Measurements from ENCODE around the gene DENND1A.
"Not testable (repeated sequence)": the region's sequence is repeated elsewhere in the genome, so short reads cannot be mapped to it uniquely, and the experiment has no call there.

The DENND1A gene

GRCh38 chr9:123947326-123947725 is 17.4 kb upstream of the DENND1A start:
- DNase-seq = no peak

GRCh38 chr9:123946101-123946821 is 16.3 kb upstream of the DENND1A start:
- no peak for DNase-seq

- DNase-seq = no peak
Measured at GRCh38 chr9:123945532-123945931, 15.6 kb upstream of the DENND1A start.

GRCh38 chr9:123944464-123944863 is 14.5 kb upstream of the DENND1A start:
- not testable (repeated sequence) for DNase-seq

- DNase-seq = no peak
Measured at GRCh38 chr9:123943671-123944070, 13.7 kb upstream of the DENND1A start.

- no peak for DNase-seq
Measured at GRCh38 chr9:123942542-123942941, 12.6 kb upstream of the DENND1A start.

GRCh38 chr9:123941524-123942070 is 11.7 kb upstream of the DENND1A start:
- no peak for DNase-seq

GRCh38 chr9:123940721-123941523 is 11.0 kb upstream of the DENND1A start:
- no peak for DNase-seq

- no peak for DNase-seq
Measured at GRCh38 chr9:123938401-123938800, 8.5 kb upstream of the DENND1A start.

- not testable (repeated sequence) for DNase-seq
Measured at GRCh38 chr9:123936575-123936974, 6.6 kb upstream of the DENND1A start.

GRCh38 chr9:123933440-123934212 is 3.7 kb upstream of the DENND1A start:
- no peak for DNase-seq

- no peak for DNase-seq
Measured at GRCh38 chr9:123929177-123929869, 603 bp downstream of the DENND1A start.

- no peak for DNase-seq
Measured at GRCh38 chr9:123928533-123929176, 1.3 kb downstream of the DENND1A start.

GRCh38 chr9:123927625-123928532 is 2.0 kb downstream of the DENND1A start:
- no peak for DNase-seq

- no peak for DNase-seq
Measured at GRCh38 chr9:123926941-123927340, 3.0 kb downstream of the DENND1A start.

GRCh38 chr9:123925819-123926218 is 4.1 kb downstream of the DENND1A start:
- DNase-seq = no peak

GRCh38 chr9:123925161-123925560 is 4.8 kb downstream of the DENND1A start:
- no peak for DNase-seq

- no peak for DNase-seq
Measured at GRCh38 chr9:123924727-123925126, 5.2 kb downstream of the DENND1A start.

GRCh38 chr9:123923884-123924283 is 6.0 kb downstream of the DENND1A start:
- DNase-seq = no peak

GRCh38 chr9:123923377-123923776 is 6.5 kb downstream of the DENND1A start:
- no peak for DNase-seq

GRCh38 chr9:123922911-123923310 is 7.0 kb downstream of the DENND1A start:
- no peak for DNase-seq

All from activated CD8-positive, alpha-beta memory T cell treated with anti-CD3 and anti-CD28 coated beads for 24 hours (primary cell).